Body of pancreas (tissue), 4 donors: ENCODE results near the gene PDXP.

Experiments used
- POLR2A ChIP-seq, 3 donors: fragments of 450-650 bp; IDR thresholded peaks; one replicate each; pipeline ENCODE4 v1.6.1; 2016; ENCODE audit warnings: antibody characterized with exemption in 3 of 3, mild to moderate bottlenecking in 2 of 3
- TF ChIP-seq, protein P1 (sequence below), 7 experiments: fragments of 450-650 bp in 4 of 7; fragments of 200-600 bp in 3 of 7; sonication (generic) in 3 of 7; IDR thresholded peaks; one replicate each; pipeline ENCODE4 v1.5.1; 2016 to 2019; ENCODE audit warnings: antibody characterized with exemption in 7 of 7

- TF ChIP-seq POLR2A (IDR thresholded peaks at IDR 0.05): no peak
- TF ChIP-seq, protein P1, sequence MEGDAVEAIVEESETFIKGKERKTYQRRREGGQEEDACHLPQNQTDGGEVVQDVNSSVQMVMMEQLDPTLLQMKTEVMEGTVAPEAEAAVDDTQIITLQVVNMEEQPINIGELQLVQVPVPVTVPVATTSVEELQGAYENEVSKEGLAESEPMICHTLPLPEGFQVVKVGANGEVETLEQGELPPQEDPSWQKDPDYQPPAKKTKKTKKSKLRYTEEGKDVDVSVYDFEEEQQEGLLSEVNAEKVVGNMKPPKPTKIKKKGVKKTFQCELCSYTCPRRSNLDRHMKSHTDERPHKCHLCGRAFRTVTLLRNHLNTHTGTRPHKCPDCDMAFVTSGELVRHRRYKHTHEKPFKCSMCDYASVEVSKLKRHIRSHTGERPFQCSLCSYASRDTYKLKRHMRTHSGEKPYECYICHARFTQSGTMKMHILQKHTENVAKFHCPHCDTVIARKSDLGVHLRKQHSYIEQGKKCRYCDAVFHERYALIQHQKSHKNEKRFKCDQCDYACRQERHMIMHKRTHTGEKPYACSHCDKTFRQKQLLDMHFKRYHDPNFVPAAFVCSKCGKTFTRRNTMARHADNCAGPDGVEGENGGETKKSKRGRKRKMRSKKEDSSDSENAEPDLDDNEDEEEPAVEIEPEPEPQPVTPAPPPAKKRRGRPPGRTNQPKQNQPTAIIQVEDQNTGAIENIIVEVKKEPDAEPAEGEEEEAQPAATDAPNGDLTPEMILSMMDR (IDR thresholded peaks at IDR 0.05): no peak
Observed at GRCh38 chr22:37684803-37685615, 26.5 kb downstream of the PDXP start.
